Smooth muscle cell (in vitro differentiated cells): Measurements from ENCODE around the gene LHFPL2. TPM values are rescaled to one million over a fixed set of nuclear protein-coding genes. Genes with fewer than 3 reads are reported as not detected.
A peak's percentile ranks its signal among the peaks of the same experiment; 100 is the strongest.

ENCODE experiments used
- DNase-seq: peaks from one replicate; lab custom pipeline; 2025; ENCODE audit not compliant: unreplicated experiment; lab: John Stamatoyannopoulos, UW
- H2AFZ ChIP-seq: fragments of 200-600 bp; sonication (generic); 2 replicates; pipeline ENCODE4 v1.6.0; 2016; ENCODE audit warnings: antibody characterized with exemption, low read depth, mild to moderate bottlenecking
- H3F3A ChIP-seq: fragments of 200-600 bp; sonication (generic); 2 replicates; pipeline ENCODE4 v1.6.0; 2017; ENCODE audit warnings: antibody characterized with exemption, low read depth
- H3K27ac ChIP-seq: fragments of 200-600 bp; sonication (generic); 2 replicates; pipeline ENCODE4 v1.5.1; 2016; ENCODE audit warnings: low read depth, mild to moderate bottlenecking
- H3K27me3 ChIP-seq: fragments of 200-600 bp; sonication (generic); 2 replicates; pipeline ENCODE4 v1.6.1; 2016; ENCODE audit warnings: low read depth, mild to moderate bottlenecking
- H3K36me3 ChIP-seq: fragments of 200-600 bp; sonication (generic); 2 replicates; pipeline ENCODE4 v1.5.1; 2016; ENCODE audit warnings: low read depth
- H3K4me1 ChIP-seq: fragments of 200-600 bp; sonication (generic); 2 replicates; pipeline ENCODE4 v1.5.1; 2016; ENCODE audit warnings: low read depth
- H3K4me2 ChIP-seq: fragments of 200-600 bp; sonication (generic); 2 replicates; pipeline ENCODE4 v1.6.0; 2016; ENCODE audit warnings: mild to moderate bottlenecking
- H3K4me3 ChIP-seq: fragments of 200-600 bp; sonication (generic); 2 replicates; pipeline ENCODE4 v1.5.1; 2016; ENCODE audit warnings: mild to moderate bottlenecking
- H3K79me2 ChIP-seq: fragments of 200-600 bp; sonication (generic); 2 replicates; pipeline ENCODE4 v1.6.0; 2016; ENCODE audit warnings: low read depth, mild to moderate bottlenecking
- H3K9ac ChIP-seq: fragments of 200-600 bp; sonication (generic); 2 replicates; pipeline ENCODE4 v1.6.0; 2016; ENCODE audit warnings: low read depth
- H3K9me3 ChIP-seq: fragments of 200-600 bp; sonication (generic); replicated peaks from 2 replicates; pipeline ENCODE4 v1.5.1; 2016; ENCODE audit warnings: low read depth
- H4K20me1 ChIP-seq: fragments of 200-600 bp; sonication (generic); 2 replicates; pipeline ENCODE4 v1.6.0; 2016; ENCODE audit warnings: low read depth
- CTCF ChIP-seq: fragments of 200-600 bp; sonication (generic); IDR thresholded peaks from 2 replicates; pipeline ENCODE4 v1.5.1; 2017; ENCODE audit warnings: borderline replicate concordance, mild to moderate bottlenecking, antibody characterized with exemption; ENCODE audit not compliant: insufficient read depth, poor library complexity, severe bottlenecking
- WGBS: methylation state at CpG from one replicate; pipeline ENCODE4 v1.1.7; 2016; ENCODE audit warnings: low lambda C conversion rate; 5-methylcytosine and 5-hydroxymethylcytosine counted together
- polyA plus RNA-seq: library from polyadenylated mRNA; unstranded; fragments of >200 nt; fragmentation: Nextera tagmentation; extraction: Ambion mirVana; gene quantifications from 2 replicates; pipeline ENCODE4 v1.2.1, GENCODE V29; 2016
- total RNA-seq: library from RNA; depleted of rRNA; stranded (reverse); fragments of >200 nt; gene quantifications from 2 replicates; pipeline ENCODE4 v1.2.3, GENCODE V29; 2014

Gene LHFPL2
- total and polyA plus RNA-seq, 2 experiments from 2014 or later, result 13.4 to 18.6 TPM

GRCh38 chr5:78508186-78508765 is 140.3 kb downstream of the LHFPL2 start:
- H3K9me3 ChIP-seq, result no peaks in the 10 kb centered on the region
- 8% methylated on average over 3 of the region's 3 CpGs for WGBS
- H4K20me1 ChIP-seq, result peaks cover 13% of the 10 kb centered on the region
- H3K79me2 ChIP-seq, result peaks cover 23% of the 10 kb centered on the region
- H3K36me3 ChIP-seq, result no peaks in the 10 kb centered on the region
- peak overlapping the region; percentile 94 for H3K27ac ChIP-seq
- peaks cover 22% of the 10 kb centered on the region for H3F3A ChIP-seq
- H2AFZ ChIP-seq, result no peak overlapping the region
- H3K9ac ChIP-seq, result peak overlapping the region; percentile 4
- DNase-seq, result no peak
- no peak for TF ChIP-seq CTCF
- H3K4me3 ChIP-seq, result no peak overlapping the region
- no peaks in the 10 kb centered on the region for H3K27me3 ChIP-seq
- H3K4me2 ChIP-seq, result peak overlapping the region; percentile 76
- H3K4me1 ChIP-seq, result peaks cover 35% of the 10 kb centered on the region

GRCh38 chr5:78507531-78507930 is 141.0 kb downstream of the LHFPL2 start:
- no peaks in the 10 kb centered on the region for H3K9me3 ChIP-seq
- peak overlapping the region; percentile 94 for H3K27ac ChIP-seq
- peaks cover 35% of the 10 kb centered on the region for H3K4me1 ChIP-seq
- peak overlapping the region; percentile 76 for H3K4me2 ChIP-seq
- TF ChIP-seq CTCF, result no peak
- peaks cover 22% of the 10 kb centered on the region for H3F3A ChIP-seq
- H3K79me2 ChIP-seq, result peaks cover 26% of the 10 kb centered on the region
- H2AFZ ChIP-seq, result no peak overlapping the region
- no peak overlapping the region for H3K4me3 ChIP-seq
- no peak for DNase-seq
- no peak overlapping the region for H3K9ac ChIP-seq
- H3K36me3 ChIP-seq, result no peaks in the 10 kb centered on the region
- 54% methylated on average over 2 of the region's 2 CpGs for WGBS
- H4K20me1 ChIP-seq, result peaks cover 13% of the 10 kb centered on the region
- no peaks in the 10 kb centered on the region for H3K27me3 ChIP-seq

GRCh38 chr5:78506261-78507024 is 142.1 kb downstream of the LHFPL2 start:
- H3K79me2 ChIP-seq, result peaks cover 20% of the 10 kb centered on the region
- WGBS, result 61% methylated on average over 2 of the region's 2 CpGs
- H3K9ac ChIP-seq, result peak overlapping the region; percentile 67
- no peaks in the 10 kb centered on the region for H3K9me3 ChIP-seq
- no peak overlapping the region for H2AFZ ChIP-seq
- no peaks in the 10 kb centered on the region for H3K27me3 ChIP-seq
- H3K4me3 ChIP-seq, result no peak overlapping the region
- H3K36me3 ChIP-seq, result no peaks in the 10 kb centered on the region
- peak overlapping the region; percentile 94 for H3K27ac ChIP-seq
- TF ChIP-seq CTCF, result no peak
- no peak for DNase-seq
- peaks cover 24% of the 10 kb centered on the region for H3F3A ChIP-seq
- peaks cover 13% of the 10 kb centered on the region for H4K20me1 ChIP-seq
- no peak overlapping the region for H3K4me2 ChIP-seq
- H3K4me1 ChIP-seq, result peaks cover 34% of the 10 kb centered on the region
